HG03460 (cell line): ENCODE data around the gene TMEM250.

Experiments
- ATAC-seq: cut with Tn5 transposase; IDR thresholded peaks from one replicate; pipeline ENCODE4 v1.9.1; 2021; ENCODE audit not compliant: unreplicated experiment

TMEM250 gene

DNA sequence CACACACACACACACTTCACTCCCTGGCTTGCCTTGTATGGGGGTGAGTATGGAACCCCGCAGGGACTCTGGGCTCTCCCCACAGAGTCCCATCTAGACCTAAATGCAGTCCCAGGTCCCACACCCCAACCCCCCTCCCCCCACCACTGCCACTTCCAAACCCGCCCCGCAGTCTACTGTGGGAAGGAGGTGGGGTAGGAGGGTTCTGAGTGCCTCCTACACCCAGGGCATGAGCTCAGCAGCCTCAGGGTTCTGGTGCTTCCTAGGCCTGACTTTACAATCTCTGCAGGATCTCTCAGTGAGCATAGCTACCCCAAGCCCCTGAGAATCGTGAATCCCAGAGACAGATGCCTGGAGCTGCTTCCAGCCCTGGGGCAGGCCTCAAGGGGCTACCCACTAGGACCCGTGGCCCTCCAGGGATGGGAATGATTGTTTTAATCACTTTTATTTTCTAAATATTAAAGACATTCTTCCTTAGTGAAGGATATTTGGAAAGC, 22.1 kb downstream of the TMEM250 start:
- no peak for ATAC-seq

DNA sequence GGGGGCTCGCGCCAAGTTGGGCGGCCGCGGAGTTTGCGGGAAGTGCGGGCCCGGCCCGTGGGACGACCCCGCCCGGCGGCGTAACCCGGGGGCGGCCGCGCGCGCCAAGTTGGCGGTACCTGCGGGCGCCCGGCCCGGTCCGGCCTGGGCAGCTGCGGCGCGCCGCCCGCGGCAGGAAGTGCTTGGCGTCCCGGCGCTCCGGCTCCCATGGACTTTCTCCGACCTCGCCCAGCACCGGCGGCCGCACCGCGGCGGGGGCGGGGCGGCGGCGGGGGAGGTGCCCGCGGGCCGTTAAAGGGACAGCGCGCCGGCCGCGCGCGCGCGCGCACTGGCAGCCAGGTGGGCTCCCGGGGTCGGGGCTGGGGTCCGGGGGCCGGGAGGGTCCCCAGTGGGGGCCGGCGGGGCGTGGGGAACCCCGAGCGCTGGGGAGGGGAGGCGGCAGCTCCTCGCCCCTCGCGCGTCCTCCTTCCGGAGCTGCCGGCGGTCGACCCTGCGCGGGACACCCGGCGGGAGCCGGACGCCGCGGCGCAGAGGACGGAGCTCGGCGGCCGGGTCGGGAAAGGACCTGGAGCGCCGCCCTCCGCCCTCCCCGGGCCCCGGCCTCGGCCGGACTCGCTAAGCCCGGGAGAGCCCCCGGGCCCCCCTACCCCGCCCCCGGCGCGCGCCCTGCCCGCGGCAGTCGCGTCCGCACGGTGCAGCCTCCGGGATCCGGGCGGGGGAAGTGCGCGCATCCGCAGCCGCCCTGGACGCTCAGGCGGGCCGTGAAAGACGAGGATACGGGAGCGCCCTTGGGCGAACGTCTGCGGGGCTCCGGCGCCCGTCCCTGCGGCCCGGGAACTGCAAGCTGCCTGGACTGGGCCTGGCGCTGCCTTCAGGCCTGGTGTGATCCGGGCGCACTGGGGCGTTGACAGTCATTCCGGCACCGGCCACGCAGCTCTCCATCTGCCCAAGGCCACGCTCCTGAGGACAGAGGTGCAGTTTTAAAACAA, 23.3 kb downstream of the TMEM250 start, which contains the start of gene NACC2:
Gene NACC2, minus strand, starts transcription at position 220 of the 989 bp plus-strand sequence. CDS start 44,768 bp downstream, outside the sequence.
- ATAC-seq, result no peak

DNA sequence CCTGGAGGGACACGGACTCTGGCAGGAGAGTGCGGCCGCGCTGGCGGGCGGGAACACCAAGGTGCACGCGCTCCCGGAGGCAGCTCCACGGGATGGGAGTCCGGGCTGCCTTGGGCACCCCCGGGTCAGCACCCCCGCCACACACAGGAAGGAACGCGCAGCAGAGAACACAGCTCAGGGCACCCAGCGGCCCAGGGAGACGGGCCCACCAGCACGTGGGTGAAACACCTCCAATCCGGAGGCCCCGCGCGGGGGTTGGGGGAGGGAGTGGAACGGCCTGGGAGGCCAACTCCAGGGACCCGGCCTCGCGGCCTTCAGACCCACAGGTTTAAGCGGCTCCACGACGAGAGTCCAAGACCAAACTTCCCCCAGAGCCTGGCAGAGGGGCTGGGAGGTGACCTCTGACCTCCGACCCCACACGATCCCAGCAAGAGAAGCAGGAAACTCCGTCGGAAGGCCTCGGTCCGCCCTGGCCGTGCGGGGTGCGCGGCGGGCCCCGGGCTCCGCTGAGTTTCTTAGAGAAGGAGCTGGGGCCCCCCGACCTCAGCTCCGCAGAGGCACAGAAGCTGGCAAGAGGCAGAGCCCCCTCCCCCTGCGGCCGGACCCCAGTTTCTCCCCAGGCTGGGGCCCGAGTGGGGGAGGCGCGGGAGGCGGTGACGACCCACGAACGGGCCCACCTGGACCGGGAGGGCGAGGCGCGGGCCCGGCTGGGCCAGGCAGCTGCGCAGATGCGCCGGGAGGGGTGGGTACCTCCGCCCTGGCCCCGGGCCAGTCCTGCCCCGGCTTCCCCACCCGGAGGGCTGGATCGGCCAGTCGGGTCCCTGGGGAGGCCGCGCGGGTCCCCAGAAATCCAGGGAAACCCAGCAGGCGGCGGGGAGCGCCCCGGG, 24.4 kb downstream of the TMEM250 start:
- no peak for ATAC-seq

DNA sequence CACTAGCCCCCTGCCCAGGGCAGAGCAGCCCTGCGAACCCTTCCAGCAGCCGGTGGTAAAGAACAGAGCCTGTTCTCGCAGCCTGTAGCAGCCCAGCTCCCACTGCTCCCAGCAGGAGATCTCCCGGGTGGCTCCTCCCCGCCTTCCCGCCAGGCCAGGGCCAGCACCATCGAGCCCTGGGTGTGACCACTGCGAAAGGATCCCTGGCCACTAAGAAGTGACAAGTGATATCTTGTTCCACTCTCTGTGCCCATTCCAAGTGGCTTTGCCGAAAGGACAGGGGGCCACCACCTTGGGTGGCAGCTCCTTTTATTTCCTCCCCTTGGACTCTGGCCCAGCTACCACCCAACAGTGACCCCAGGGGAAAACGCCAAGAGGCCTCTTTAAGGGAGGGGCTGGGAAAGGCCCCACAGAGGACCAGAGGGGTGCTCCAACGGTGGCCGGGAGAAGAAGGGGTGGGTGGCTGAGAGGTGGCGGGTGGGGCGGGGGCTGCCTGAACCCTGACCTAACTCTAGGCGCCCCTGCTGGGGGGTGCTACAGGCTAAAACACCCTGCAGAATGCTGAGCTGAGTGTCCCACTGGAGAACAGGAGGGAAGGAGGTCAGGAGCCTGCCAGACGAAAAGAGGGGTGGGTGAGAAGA, 25.2 kb downstream of the TMEM250 start:
- no peak for ATAC-seq

DNA sequence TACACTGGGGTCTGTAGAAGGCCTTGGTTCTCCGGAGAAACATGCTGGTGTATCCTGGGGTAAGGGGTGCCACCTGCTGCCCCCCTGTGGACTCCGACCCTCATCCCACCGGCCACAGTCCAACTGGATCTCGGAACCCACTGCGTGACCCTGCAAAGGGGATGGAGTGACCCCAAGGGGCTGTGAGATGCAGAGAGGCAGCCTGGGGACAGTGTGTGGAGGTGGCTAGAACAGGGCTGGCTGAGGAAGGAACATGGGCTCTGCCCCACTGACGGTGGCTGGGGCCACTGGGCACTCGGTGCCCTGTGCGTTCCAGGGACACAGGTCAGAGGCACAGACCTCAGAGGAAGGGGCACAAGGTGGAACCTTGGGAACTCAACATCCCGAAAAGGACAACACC, 25.9 kb downstream of the TMEM250 start:
- ATAC-seq, result no peak

DNA sequence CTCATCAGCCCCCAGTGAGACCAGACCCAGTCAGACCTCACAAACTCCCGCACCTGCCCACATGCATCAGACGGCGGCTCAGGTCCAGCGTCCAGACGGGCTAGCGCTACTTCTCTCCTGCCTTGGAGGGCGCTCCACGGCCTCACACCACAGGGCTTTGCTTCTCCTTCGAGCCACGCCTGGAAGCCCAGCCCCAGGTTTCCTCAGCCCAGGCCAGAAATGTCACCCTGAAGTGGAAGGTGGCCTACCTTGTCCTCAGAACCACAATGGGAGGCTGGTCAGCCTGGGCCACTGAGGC, 26.4 kb downstream of the TMEM250 start:
- ATAC-seq, result no peak

DNA sequence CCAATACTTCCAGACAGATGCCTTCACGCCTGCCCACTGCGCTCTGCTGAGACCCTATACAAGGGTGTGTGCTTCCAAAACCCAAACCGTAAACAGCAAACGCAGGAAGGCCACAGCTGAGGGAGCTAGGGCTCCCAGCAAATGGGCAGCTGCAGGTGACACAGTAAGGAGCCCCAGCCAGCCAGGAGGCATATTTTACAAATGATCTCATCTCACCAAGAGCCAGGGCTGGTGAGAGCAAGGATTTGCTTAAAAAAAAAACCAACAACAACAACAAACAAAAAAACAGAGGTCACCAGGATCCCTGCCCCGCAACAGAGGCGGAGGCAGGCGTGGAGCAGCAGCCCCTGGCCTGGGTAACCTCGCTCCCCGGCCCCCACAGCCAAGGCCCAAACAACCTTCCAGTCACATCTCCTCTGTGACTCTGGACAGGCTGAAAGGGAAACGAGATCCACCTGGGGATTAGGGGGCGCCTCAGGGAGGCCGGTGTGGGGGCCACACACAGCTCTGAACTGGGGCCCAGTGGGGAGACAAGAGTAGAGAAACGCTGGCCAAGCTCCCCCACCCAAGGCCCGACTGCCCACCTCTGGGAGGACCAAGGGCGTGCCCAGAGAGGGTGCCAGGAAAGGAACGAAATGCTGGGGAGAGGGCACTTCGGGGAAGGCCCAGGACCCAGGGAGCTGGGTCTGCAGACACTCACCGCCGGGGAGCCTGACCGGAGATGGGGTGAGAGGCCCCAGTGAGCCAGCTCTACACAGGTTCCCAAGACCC, 26.9 kb downstream of the TMEM250 start:
- ATAC-seq, result no peak

DNA sequence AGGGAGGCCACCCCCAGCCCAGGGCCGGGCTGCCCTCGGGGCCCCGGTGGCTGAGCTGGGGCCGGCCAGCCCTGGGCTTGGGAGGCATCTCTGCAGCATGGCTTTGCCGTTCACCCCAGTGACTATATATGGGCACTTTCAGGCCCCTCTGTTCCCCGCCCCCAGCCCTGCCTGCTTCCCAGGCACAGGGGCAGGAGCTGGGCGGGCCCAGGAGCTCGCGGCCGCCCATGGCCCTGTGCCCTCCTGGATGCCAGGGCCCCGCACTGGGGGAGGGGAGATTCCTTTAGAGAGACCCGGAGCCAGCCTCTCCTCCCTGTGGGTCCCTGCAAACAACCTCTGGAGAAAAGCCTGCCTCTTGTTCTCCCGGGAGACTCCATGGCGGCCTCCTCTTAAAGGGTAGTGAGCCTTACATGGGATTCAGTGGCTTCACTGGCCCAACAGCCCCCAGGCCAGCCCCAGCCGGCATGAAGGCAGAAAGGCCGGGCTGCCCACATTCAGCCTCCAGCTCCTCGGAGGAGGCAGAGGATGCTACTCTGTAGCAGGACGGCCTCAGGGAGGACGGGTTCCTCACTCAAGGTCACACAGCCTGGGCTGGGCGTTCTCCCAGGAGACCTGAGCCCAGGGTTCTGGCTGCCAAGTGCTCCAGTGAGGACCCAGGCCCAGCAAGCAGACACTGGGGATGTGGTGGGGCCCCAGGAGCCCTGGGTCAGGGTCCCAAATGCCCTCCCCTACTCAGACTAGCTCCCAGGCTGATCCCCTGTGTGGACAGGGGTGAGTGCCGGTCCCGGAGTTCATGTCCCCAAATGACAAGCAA, 27.7 kb downstream of the TMEM250 start:
- no peak for ATAC-seq

DNA sequence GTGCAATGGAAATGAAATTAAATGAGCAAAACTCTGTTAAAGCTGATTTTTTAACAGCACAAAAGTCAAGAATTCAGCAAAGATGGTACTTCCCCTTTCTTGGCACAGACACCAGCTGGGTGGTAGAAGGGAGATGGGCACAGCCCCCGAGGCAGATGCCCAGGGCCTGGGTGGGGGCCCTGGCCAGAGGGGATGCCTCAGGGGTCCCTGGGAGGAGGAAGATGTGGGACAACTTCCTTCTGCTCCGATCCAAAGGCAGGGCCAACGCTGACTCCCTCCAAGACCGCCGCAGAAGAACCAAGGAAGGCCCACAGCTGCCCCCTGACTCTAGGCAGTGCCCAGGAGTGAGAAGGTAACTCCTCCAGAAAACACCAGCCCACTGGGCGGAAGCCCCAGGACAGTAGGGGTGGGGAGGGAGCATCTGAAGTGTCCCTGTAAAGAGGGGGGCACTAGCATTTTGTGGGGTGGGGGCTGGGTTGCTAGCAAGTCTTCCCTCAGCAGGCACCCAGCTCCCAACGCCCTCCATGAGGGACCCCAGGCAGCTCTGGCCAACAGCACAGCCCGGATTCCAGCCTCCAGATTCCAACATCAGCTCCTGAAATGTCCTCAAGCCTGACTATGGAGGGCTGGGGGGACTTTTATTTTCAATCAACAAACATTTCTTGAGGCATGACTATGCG, 28.5 kb downstream of the TMEM250 start:
- no peak for ATAC-seq

DNA sequence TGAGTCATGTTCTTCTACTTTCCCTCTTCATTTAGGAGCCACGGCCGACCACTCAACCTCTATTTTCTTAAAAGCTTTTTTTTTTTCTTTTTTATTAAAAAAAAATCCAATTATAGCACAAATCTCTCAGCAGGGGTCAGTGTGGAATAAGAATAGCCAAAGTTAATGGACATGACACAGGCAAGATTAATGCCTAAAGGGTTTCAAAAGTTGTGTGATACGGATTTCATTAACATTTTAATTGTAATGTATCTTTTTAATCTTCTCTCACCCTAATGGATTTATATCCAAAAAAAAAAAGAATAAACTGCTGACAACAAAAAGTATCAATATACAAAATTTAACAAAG, 29.0 kb downstream of the TMEM250 start:
- ATAC-seq, result no peak

DNA sequence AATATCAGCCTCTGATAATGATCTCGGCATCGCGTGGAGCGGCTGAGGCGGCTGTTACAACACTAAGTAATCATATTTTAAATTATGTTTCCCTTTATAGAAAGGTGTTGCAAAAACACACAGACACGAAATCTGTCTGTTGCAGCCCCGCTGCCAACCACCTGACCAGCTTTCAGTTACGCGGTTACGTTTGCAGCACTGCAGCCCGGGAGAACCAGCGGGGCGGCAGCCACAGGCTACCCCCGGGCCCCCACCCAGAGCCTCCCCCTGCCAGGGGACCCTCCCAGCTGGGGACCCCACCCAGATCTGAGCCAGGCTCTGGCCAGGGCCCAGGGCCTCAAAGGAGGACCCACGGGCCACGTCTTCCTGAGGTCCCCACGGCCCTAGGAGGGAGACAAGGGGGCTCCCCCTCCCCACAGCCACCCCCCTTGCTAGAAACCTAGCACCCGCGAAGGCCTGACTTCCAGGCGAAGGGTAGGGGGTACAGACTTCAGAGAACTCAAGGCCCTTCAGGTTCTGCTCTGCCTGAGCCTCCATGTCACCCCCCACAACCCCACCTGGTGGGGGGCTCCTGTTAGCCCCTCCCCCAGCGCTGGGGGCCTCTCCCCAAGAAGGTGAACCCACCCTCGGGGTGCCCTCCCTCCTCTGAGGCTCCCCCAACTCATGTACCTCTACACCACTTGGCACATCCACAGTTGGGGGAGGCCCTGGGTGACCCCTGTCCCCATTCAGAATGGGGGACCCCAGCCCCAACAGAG, 29.6 kb downstream of the TMEM250 start:
- no peak for ATAC-seq

DNA sequence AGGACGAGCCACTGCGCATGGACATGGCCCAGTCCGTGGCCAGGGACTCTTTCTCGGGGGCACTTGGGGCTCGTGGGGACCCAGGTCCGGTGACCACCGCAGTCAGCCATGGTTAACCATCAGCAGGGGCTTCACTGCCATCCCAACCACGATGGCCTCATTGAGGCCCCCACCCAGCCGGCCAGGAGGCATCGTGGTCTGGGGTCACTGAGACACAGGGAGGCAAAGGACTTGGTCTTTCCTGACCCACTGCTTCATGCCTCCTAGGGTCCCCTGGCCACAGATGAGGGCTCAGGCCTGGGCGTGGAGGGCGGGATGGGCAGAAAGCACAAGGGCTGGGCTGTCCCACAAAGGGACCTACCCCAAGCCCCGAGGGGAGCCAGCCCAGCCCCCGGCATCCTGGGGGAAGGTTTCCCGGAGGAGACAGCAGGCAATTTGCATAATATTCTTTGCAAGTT, 30.2 kb downstream of the TMEM250 start:
- no peak for ATAC-seq

DNA sequence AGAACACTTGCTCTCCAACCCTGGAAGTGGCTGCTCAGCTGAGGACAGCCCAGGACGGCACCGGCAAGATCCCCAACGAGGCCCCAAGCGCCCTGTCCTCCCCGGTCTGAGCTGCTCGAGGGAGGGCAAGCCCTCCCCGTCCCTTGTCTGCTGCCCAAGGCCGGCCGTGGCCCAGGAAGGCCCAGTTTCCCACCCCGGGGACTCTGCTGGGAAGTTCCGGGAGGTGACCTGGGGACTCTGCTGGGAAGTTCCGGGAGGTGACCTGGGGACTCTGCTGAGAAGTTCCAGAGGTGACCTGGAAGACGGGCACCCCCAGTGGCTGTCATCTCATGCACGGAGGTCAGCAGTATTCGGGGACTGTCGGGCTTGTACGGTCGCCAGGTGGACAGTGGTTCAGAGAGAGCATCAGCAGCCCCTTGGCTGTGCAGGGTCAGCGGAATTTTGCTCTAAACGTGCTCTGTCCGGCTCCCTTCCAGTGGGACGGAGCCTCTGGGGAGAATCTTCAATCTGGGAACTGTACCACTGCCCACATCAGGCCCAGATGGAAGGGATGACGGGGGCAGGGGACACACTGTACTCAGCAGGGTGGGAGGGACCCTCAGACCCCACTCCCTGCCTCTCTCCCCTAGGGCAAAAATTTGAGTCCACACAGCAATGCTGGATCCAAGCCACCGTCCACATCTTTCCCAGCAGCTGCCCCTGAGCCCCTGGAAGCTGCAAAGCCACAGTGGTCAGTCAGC, 30.8 kb downstream of the TMEM250 start:
- no peak for ATAC-seq

DNA sequence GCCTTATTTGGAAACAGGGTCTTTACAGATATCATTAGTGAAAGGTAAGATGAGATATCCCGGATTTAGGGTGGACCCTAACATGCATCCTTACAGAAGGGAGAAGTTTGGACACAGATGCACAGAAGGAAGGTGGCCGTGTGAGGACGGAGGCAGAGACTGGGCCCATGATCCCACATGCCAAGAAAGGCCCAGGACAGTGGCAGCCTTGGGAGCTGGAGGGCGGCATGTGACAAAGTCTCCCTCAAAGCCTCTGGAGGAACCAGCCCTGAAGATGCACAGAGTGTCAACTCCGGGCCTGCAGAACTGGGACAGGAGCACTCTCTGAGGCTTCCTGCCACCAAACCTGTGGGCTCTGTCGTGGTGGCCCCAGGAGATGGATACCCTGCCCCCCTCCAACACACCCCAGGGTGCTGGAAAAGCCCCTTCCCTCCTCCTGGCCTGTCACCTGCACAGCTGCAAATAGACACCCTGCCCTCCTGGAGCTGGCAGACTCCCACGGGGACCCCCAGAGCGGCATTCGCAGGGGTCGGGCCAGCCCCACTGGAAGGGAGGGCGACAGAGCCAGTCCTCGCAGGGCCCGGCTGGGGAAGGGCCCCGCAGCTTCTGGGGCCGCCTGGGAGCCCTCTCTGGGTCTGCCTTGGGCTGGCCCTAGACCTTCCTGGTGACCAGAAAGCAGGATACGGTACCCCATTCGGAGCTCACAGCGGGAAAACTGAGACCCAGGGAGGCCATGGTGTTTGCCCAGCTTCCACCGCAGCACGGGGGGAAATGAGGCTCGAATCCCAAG, 31.5 kb downstream of the TMEM250 start:
- ATAC-seq, result no peak

DNA sequence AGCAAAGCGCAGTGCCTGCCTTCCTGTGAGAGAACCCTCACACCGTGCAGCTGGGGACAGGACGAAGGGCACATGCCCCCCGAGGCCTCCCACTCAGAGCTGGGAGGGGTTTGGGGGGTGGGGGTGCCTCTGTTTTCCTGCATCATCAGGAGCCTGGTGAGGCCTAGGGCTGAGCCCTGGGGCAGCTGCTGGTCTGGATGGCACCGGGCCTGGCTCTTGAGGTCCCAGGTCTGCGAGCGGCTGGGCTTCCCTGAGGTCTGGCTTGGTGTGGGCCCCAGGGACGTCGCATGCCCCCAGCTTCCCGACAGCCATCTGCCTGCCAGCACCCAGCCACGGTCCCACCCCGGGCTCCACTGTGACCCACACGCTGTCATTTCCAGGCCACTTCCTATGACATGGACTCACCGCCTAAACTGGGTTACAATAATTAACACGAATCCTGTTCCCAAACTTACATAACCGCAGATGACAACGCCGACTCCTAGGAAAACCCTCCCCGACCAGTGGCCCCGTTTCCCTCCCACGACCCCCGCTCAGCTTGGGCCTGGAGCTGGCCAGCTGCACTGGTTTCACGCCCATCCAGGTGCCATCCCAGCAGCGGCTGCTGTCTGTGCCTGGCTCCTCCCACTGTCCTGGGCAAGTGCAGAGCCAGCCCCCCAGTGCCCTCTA, 32.3 kb downstream of the TMEM250 start:
- ATAC-seq, result no peak

DNA sequence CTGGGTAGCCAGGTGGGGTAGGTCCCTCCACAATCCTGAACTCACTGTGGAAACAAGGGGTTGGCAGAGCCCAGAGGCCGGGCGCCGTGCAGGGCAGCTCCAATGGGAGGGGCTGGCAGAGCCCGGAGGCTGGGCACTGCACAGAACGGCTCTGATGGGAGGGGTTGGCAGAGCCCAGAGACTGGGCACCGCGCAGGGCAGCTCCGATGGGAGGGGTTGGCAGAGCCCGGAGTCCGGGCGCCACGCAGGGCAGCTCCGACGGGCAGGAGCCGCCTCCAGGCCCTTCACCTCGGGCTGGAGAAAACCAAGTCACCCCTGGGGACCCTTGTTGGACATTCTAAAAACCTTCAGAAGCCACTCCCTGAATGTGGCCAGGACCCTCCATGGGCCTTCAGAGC, 32.9 kb downstream of the TMEM250 start:
- no peak for ATAC-seq
